HG02571 (cell line): ENCODE data around the gene SVOP.
"Not testable (repeated sequence)": the region's sequence is repeated elsewhere in the genome, so short reads cannot be mapped to it uniquely, and the experiment has no call there.

Experiments
- ATAC-seq: cut with Tn5 transposase; IDR thresholded peaks from one replicate; pipeline ENCODE4 v1.9.1; 2021; ENCODE audit warnings: mild to moderate bottlenecking, moderate library complexity; ENCODE audit not compliant: unreplicated experiment

SVOP gene

GRCh38 chr12:109020796-109021380 is at the start of gene SVOP:
TSS of gene SVOP (minus strand) at chr12:109021068. CDS start at chr12:109020868, 200 bp downstream.
- ATAC-seq: no peak

- ATAC-seq: no peak
Observed at GRCh38 chr12:109069307-109070271, 48.7 kb upstream of the SVOP start.

GRCh38 chr12:109065853-109066193 is 45.0 kb upstream of the SVOP start:
- no peak for ATAC-seq

GRCh38 chr12:109065154-109065852 is 44.4 kb upstream of the SVOP start:
- ATAC-seq: no peak

- no peak for ATAC-seq
Observed at GRCh38 chr12:109064143-109064542, 43.3 kb upstream of the SVOP start.

GRCh38 chr12:109058773-109059172 is 37.9 kb upstream of the SVOP start:
- no peak for ATAC-seq

GRCh38 chr12:109057376-109057775 is 36.5 kb upstream of the SVOP start:
- no peak for ATAC-seq

DNA sequence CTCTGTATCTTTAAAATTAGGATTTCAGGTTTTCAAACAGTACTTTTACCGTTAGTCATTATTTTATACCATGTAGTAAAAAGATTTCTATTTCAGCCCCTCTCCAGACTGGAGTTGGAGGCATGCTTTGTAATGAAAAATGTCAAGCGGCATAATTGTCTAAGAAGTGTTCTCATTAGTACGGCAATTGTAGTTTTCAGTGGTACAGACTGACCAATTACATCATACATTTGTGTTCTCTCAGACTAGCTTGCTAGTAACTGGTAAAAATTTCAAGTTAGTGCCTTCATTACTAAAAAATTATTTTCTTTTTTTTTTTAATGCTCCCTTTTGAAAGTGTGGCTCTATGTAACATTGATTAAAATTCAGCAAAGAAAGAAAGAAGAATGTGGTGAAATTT is 36.0 kb upstream of the SVOP start:
- ATAC-seq: no peak

GRCh38 chr12:109054520-109054919 is 33.7 kb upstream of the SVOP start:
- no peak for ATAC-seq

DNA sequence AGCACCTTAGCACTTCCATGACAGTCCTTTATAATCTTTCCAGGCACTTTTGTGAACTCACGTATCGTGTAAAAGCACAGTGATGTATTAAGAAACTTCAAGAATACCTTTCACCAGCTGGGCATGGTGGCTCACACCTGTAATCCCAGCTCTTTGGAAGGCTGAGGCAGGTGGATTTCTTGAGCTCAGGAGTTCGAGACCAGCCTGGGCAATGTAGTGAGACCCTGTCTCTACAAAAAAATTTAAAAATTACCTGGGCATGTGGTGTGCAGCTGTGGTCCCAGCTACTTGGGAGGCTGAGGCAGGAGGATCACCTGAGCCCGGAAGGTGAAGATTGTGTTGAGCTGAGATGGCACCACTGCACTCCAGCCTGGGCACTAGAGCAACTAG is 33.3 kb upstream of the SVOP start:
- ATAC-seq: peak; percentile 1

DNA sequence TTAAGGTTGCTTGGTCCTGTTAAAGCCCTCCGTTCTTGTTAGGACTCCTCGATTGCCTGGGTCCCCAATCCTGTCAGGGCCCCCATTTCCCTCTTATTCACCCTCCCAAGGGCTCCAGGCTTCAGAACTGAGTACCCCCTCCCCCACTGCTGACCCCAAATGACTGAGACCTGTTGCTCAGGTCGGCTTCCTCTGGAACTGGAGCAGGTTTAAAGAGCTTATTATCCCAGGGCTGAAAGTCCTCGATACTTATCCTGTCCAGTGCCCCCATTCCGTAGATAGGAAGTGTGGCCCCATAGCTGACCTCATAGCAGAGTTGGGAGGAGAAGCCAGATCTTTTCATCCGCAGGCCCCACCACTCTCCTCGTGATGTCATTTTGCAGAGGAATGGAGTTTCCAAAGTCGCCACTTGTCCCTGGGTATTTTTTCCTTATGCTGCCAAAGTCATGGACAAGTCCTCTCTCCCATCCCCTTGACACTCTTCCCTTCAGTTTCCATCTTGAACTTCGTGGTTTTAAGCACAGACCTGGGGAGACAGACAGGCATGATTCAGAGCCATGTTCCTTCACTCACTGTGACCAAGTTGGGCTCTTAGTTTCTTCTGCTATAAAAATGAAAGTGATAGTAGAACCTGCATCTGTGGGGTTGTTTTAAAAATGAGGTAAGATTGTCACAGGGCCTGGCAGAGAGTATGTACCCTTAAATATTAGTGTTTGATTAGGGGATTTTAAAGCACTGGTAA is 32.7 kb upstream of the SVOP start:
- peak; percentile 39 for ATAC-seq

GRCh38 chr12:109052414-109053323 is 31.8 kb upstream of the SVOP start, which contains the start of gene USP30:
TSS of gene USP30 (plus strand) at chr12:109052576. CDS start at chr12:109052679, 103 bp downstream.
- ATAC-seq: peak; percentile 73

DNA sequence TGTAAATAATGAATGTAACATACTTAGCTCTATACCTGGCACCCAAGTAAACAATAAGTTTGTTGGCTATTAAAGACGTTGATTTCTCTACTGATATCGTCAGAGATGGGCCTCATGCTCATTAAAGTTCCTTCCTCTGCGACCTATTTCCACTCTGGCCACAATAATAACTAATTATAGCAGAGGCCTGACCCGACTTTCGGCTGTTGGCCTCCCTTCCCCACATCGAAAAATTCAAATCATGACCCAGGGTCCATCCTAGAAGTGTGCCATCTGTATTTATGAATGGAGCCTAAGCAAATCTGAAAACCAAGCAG is 31.2 kb upstream of the SVOP start:
- ATAC-seq: no peak

GRCh38 chr12:109049794-109050193 is 28.9 kb upstream of the SVOP start:
- ATAC-seq: not testable (repeated sequence)

DNA sequence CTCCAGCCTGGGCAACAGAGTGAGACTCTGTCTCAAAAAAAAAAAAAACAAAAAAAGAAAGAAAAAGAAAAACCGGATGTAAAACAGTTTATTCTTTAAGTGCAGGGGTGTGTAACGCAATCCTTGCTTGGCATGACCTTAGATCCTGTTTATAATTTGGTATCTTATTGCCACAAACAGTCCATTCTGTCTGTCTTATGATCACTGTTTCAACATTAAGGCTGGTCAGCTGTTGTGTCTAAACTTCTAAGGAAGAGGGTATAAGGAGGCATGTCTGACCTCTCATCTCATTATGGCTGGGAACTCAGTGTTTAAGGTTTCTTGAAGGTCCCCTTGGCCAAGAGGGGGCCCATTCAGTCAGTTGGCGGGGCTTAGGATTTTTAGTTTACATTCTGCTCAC is 27.8 kb upstream of the SVOP start:
- not testable (repeated sequence) for ATAC-seq

GRCh38 chr12:109047081-109047805 is 26.4 kb upstream of the SVOP start:
- ATAC-seq: no peak

DNA sequence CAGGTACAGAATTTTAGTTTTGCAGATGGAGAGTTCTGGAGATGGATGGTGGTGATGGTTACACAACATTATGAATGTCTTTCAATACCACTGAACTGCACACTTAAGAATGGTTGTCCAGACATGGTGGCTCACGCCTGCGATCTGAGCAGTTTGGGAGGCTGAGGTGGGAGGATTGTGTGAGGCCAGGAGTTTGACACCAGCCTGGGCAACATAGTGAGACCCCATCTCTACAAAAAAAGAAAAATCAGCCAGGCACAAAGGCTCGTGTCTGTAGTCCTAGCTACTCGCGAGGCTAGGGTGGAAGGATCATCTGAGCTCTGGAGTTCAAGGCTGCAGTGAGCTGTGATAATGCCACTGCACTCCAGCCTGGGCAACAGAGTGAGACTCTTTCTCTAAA is 23.4 kb upstream of the SVOP start:
- no peak for ATAC-seq

GRCh38 chr12:109036975-109037374 is 16.1 kb upstream of the SVOP start:
- ATAC-seq: no peak
